Bronchial epithelial cell (primary cell): ENCODE results near the gene NFE2L2. TPM values are rescaled to one million over a fixed set of nuclear protein-coding genes. Genes with fewer than 3 reads are reported as not detected.

Experiments used
- DNase-seq: peaks from one replicate; pipeline ENCODE4 v3.0.0-alpha.2; 2010; ENCODE audit warnings: low read depth
- FAIRE-seq: peaks from 2 replicates; lab custom pipeline; 2011; peaks lifted over from hg19 to GRCh38; lab: Jason Lieb, UNC
- H3K27me3 ChIP-seq: 2 replicates; pipeline ENCODE4 v1.5.1; 2011; ENCODE audit warnings: low read length; ENCODE audit not compliant: control insufficient read depth, insufficient read depth
- H3K36me3 ChIP-seq: 2 replicates; pipeline ENCODE4 v1.5.1; 2011; ENCODE audit warnings: low read length; ENCODE audit not compliant: control insufficient read depth, insufficient read depth
- H3K4me3 ChIP-seq: 2 replicates; pipeline ENCODE4 v1.5.1; 2011; ENCODE audit warnings: mild to moderate bottlenecking, low read depth, low read length, control low read depth
- CTCF ChIP-seq: IDR thresholded peaks from 2 replicates; pipeline ENCODE4 v1.5.1; 2011; ENCODE audit warnings: mild to moderate bottlenecking, moderate library complexity, low read length, control low read depth, inconsistent platforms; ENCODE audit not compliant: insufficient read depth, severe bottlenecking
- total RNA-seq: library from RNA; depleted of rRNA; stranded (reverse); fragments of >200 nt; gene quantifications from 2 replicates; pipeline ENCODE4 v1.2.1, GENCODE V29; 2014

NFE2L2 gene
- total RNA-seq, 1 donor from 2014 or later: 64.5 TPM

GRCh38 chr2:177239053-177239452 is 25.5 kb downstream of the NFE2L2 start:
- H3K27me3 ChIP-seq: no peaks in the 10 kb centered on the region
- FAIRE-seq (no peak), DNase-seq (no peak)
- no peak overlapping the region for H3K4me3 ChIP-seq
- TF ChIP-seq CTCF: no peak
- peaks cover 17% of the 10 kb centered on the region for H3K36me3 ChIP-seq

GRCh38 chr2:177237932-177238331 is 26.6 kb downstream of the NFE2L2 start:
- DNase-seq (no peak), FAIRE-seq (no peak)
- Histone ChIP-seq H3K27me3 (no peaks in the 10 kb centered on the region), H3K36me3 (peaks cover 19% of the 10 kb centered on the region), H3K4me3 (no peak overlapping the region)
- no peak for TF ChIP-seq CTCF

GRCh38 chr2:177235855-177236437 is 28.6 kb downstream of the NFE2L2 start:
- H3K4me3 ChIP-seq: no peak overlapping the region
- TF ChIP-seq CTCF: no peak
- no peak for DNase-seq
- FAIRE-seq: no peak
- H3K36me3 ChIP-seq: peaks cover 23% of the 10 kb centered on the region
- no peaks in the 10 kb centered on the region for H3K27me3 ChIP-seq

GRCh38 chr2:177234267-177234666 is 30.3 kb downstream of the NFE2L2 start:
- Histone ChIP-seq H3K4me3 (no peak overlapping the region), H3K36me3 (peaks cover 21% of the 10 kb centered on the region), H3K27me3 (no peaks in the 10 kb centered on the region)
- no peak for TF ChIP-seq CTCF
- FAIRE-seq (no peak), DNase-seq (no peak)

GRCh38 chr2:177232098-177232704 is 32.3 kb downstream of the NFE2L2 start:
- Histone ChIP-seq H3K4me3 (no peak overlapping the region), H3K36me3 (peaks cover 19% of the 10 kb centered on the region), H3K27me3 (no peaks in the 10 kb centered on the region)
- no peak for FAIRE-seq
- no peak for TF ChIP-seq CTCF
- DNase-seq: no peak
